Keratinocyte (primary cell): ENCODE results near the gene GALNT14. TPM values are rescaled to one million over a fixed set of nuclear protein-coding genes. Genes with fewer than 3 reads are reported as not detected.

Experiments used
- DNase-seq: peaks from one replicate; pipeline ENCODE4 v3.0.0-alpha.2; 2011; ENCODE audit warnings: low read depth, missing footprints, low spot score
- FAIRE-seq: peaks from 2 replicates; lab custom pipeline; 2011; peaks lifted over from hg19 to GRCh38; lab: Jason Lieb, UNC
- H2AFZ ChIP-seq: 2 replicates; pipeline ENCODE4 v1.6.0; 2012; ENCODE audit warnings: low read length, control low read depth, inconsistent platforms; ENCODE audit not compliant: control insufficient read depth
- H3K27ac ChIP-seq: 2 replicates; pipeline ENCODE4 v1.5.1; 2011; ENCODE audit warnings: low read length; ENCODE audit not compliant: control insufficient read depth, insufficient read depth
- H3K27me3 ChIP-seq: 3 replicates; pipeline ENCODE4 v1.6.0; 2011; ENCODE audit warnings: low read length; ENCODE audit not compliant: control insufficient read depth, insufficient read depth; ENCODE audit errors: extremely low read depth
- H3K36me3 ChIP-seq, 2 experiments: 2 replicates in 1 of 2; 3 replicates in 1 of 2; pipeline ENCODE4 v1.5.1; 2011; ENCODE audit warnings: low read length in 2 of 2, mild to moderate bottlenecking in 1 of 2; ENCODE audit not compliant: control insufficient read depth in 2 of 2, insufficient read depth in 2 of 2; ENCODE audit errors: extremely low read depth in 1 of 2
- H3K4me1 ChIP-seq: 3 replicates; pipeline ENCODE4 v1.5.1; 2011; ENCODE audit warnings: low read length; ENCODE audit not compliant: control insufficient read depth, insufficient read depth; ENCODE audit errors: extremely low read depth
- H3K4me2 ChIP-seq: 3 replicates; pipeline ENCODE4 v1.6.0; 2011; ENCODE audit warnings: low read depth, low read length; ENCODE audit not compliant: control insufficient read depth, insufficient read depth; ENCODE audit errors: extremely low read depth
- H3K4me3 ChIP-seq, 3 experiments: fragments of 200-600 bp in 1 of 3; sonication (generic) in 1 of 3; 2 replicates in 2 of 3; 3 replicates in 1 of 3; pipeline ENCODE4 v1.5.1; 2011 to 2016; ENCODE audit warnings: low read length in 3 of 3, mild to moderate bottlenecking in 3 of 3, control low read depth in 2 of 3, inconsistent platforms in 1 of 3, low read depth in 1 of 3, mixed read lengths in 1 of 3, mixed run types in 1 of 3, moderate library complexity in 1 of 3; ENCODE audit not compliant: control insufficient read depth in 2 of 3, insufficient read depth in 2 of 3; ENCODE audit errors: extremely low read depth in 1 of 3
- H3K79me2 ChIP-seq: 2 replicates; pipeline ENCODE4 v1.6.0; 2012; ENCODE audit warnings: low read length; ENCODE audit not compliant: control insufficient read depth, insufficient read depth
- H3K9ac ChIP-seq: 3 replicates; pipeline ENCODE4 v1.6.0; 2011; ENCODE audit warnings: low read length; ENCODE audit not compliant: control insufficient read depth, insufficient read depth; ENCODE audit errors: extremely low read depth
- H3K9me1 ChIP-seq: 3 replicates; pipeline ENCODE4 v1.6.0; 2011; ENCODE audit warnings: low read length; ENCODE audit not compliant: control insufficient read depth, insufficient read depth; ENCODE audit errors: extremely low read depth
- H3K9me3 ChIP-seq: 2 replicates; pipeline ENCODE4 v1.5.1; 2012; ENCODE audit warnings: low read depth, low read length; ENCODE audit not compliant: control insufficient read depth
- H4K20me1 ChIP-seq: 3 replicates; pipeline ENCODE4 v1.6.0; 2011; ENCODE audit warnings: low read length; ENCODE audit not compliant: control insufficient read depth, insufficient read depth; ENCODE audit errors: extremely low read depth
- CTCF ChIP-seq, 3 experiments: IDR thresholded peaks in 1 of 3; conservative IDR thresholded peaks in 1 of 3; optimal IDR thresholded peaks in 1 of 3; 2 replicates in 2 of 3; 3 replicates in 1 of 3; pipeline versions ENCODE3 to v1.5.1; 2011; ENCODE audit warnings: low read length in 3 of 3, mild to moderate bottlenecking in 3 of 3, moderate library complexity in 2 of 3, control low read depth in 1 of 3, inconsistent platforms in 1 of 3; ENCODE audit not compliant: insufficient read depth in 2 of 3; ENCODE audit errors: extremely low read depth in 1 of 3
- EZH2 ChIP-seq: IDR thresholded peaks from one replicate; pipeline ENCODE4 v1.6.1; 2012; ENCODE audit warnings: inconsistent platforms, mild to moderate bottlenecking, low read length, moderate library complexity
- dilution Hi-C: fragments of 300-500 bp; cut with MboI; formaldehyde crosslinking; loops from one replicate; pipeline ENCODE4 v1.7.0; 2020; ENCODE audit warnings: low sequenced_read_pairs; ENCODE audit not compliant: extremely low pct_ligation_motif_present
- polyA plus RNA-seq, 5 experiments: library from polyadenylated mRNA; depleted of rRNA in 3 of 5; stranded (reverse) in 3 of 5; stranded (forward) in 1 of 5; unstranded in 1 of 5; fragments of >200 nt; gene quantifications; 1 replicate in 1 of 5; 2 replicates in 3 of 5; 3 replicates in 1 of 5; pipeline versions ENCODE4 v1.2.1 to v1.2.3, GENCODE V29; 2011 to 2012; ENCODE audit warnings: missing spikeins in 2 of 5, low read depth in 1 of 5, low replicate concordance in 1 of 5

Gene GALNT14
- polyA plus RNA-seq, 1 donor (not counting 4 experiments of a cell fraction or from before 2014, with no cell fraction given): 27.4 TPM

- DNase-seq: no peak
- peaks cover 16% of the 10 kb centered on the region for H3K4me1 ChIP-seq
- no peak overlapping the region for H3K9ac ChIP-seq
- no peak for TF ChIP-seq CTCF (optimal IDR thresholded peaks at IDR 0.05 in 1 of 3, IDR thresholded peaks at IDR 0.05 in 1 of 3, conservative IDR thresholded peaks at IDR 0.05 in 1 of 3; ENCODE audit: extremely low read depth in 1 of 3, insufficient read depth in 2 of 3, low read length in 3 of 3)
- TF ChIP-seq EZH2: no peak
- dilution Hi-C loops: no loop called here
- no peak for FAIRE-seq
- peaks cover 17% of the 10 kb centered on the region for H3K79me2 ChIP-seq
- H3K9me3 ChIP-seq: no peaks in the 10 kb centered on the region
- no peaks in the 10 kb centered on the region for H3K27me3 ChIP-seq
- H3K4me2 ChIP-seq: no peak overlapping the region
- H2AFZ ChIP-seq: no peak overlapping the region
- no peaks in the 10 kb centered on the region for H3K9me1 ChIP-seq
- H3K4me3 ChIP-seq: no peak overlapping the region
- peaks cover 7% of the 10 kb centered on the region for H4K20me1 ChIP-seq
- no peaks in the 10 kb centered on the region for H3K36me3 ChIP-seq
- no peak overlapping the region for H3K27ac ChIP-seq
Observed at GRCh38 chr2:31110998-31111397, 27.2 kb downstream of the GALNT14 start.

- no peak overlapping the region for H3K27ac ChIP-seq
- peaks cover 16% of the 10 kb centered on the region for H3K79me2 ChIP-seq
Observed at GRCh38 chr2:31110431-31110830, 27.8 kb downstream of the GALNT14 start.

More at GRCh38 chr2:31110431-31110830, 27.8 kb downstream of the GALNT14 start:
- no peaks in the 10 kb centered on the region for H3K27me3 ChIP-seq
- no peaks in the 10 kb centered on the region for H3K9me3 ChIP-seq
- H2AFZ ChIP-seq: no peak overlapping the region
- no peak overlapping the region for H3K9ac ChIP-seq
- no peak overlapping the region for H3K4me2 ChIP-seq
- no peaks in the 10 kb centered on the region for H3K9me1 ChIP-seq
- FAIRE-seq (no peak), DNase-seq (no peak)
- dilution Hi-C loops: no loop called here
- no peak for TF ChIP-seq CTCF (optimal IDR thresholded peaks at IDR 0.05 in 1 of 3, IDR thresholded peaks at IDR 0.05 in 1 of 3, conservative IDR thresholded peaks at IDR 0.05 in 1 of 3; ENCODE audit: extremely low read depth in 1 of 3, insufficient read depth in 2 of 3, low read length in 3 of 3)
- TF ChIP-seq EZH2: no peak
- H3K4me1 ChIP-seq: peaks cover 16% of the 10 kb centered on the region
- no peaks in the 10 kb centered on the region for H3K36me3 ChIP-seq
- no peak overlapping the region for H3K4me3 ChIP-seq
- peaks cover 7% of the 10 kb centered on the region for H4K20me1 ChIP-seq
